ENCODE measurements around the gene TRIM14. TPM values are rescaled to one million over a fixed set of nuclear protein-coding genes. Genes with fewer than 3 reads are reported as not detected.
A peak's percentile ranks its signal among the peaks of the same experiment; 100 is the strongest.

The TRIM14 gene
- total and polyA plus RNA-seq, 4 experiments from 2014 or later: 41.4 to 86.2 (median 85.4) TPM

- H3K4me1 Mint-ChIP-seq: peaks cover 0 to 18% (median 4%) of the 10 kb centered on the region in 4 donors
- H3K27ac ChIP-seq (ENCODE audit: low read depth, low read length): no peak overlapping the region
- H3K4me3 Mint-ChIP-seq: no peak overlapping the region
- intact Hi-C loops (cut with micrococcal nuclease): no loop called here
- no peak for DNase-seq
- H3K36me3 ChIP-seq (ENCODE audit: insufficient read depth, low read length): peaks cover 3% of the 10 kb centered on the region
- ChIA-PET POLR2A (ENCODE audit: partially characterized antibody) (interaction anchor here (2.6 kb wide), 1 partner anchor 114 kb away, joined by 8 read pairs; the partner anchor contains the start of gene TBC1D2), CTCF (ENCODE audit: partially characterized antibody) (interaction anchor here (1.4 kb wide), 1 partner anchor 68 kb away, joined by 4 read pairs; no protein-coding TSS in a partner anchor)
- no peak overlapping the region for H3K4me3 ChIP-seq (ENCODE audit: low read length in 2 of 2)
- no peaks in the 10 kb centered on the region for H3K9me3 Mint-ChIP-seq
- no peaks in the 10 kb centered on the region for H3K27me3 Mint-ChIP-seq
- peaks cover 6 to 17% of the 10 kb centered on the region in 2 donors for H3K36me3 Mint-ChIP-seq
- H3K27ac Mint-ChIP-seq: peak overlapping the region in 1 of 7 donors; percentile 57
- H3K4me1 ChIP-seq (ENCODE audit: insufficient read depth, low read length): no peaks in the 10 kb centered on the region
- H3K9me3 ChIP-seq (ENCODE audit: control insufficient read depth in 1 of 2, low read length in 2 of 2): no peaks in the 10 kb centered on the region
- H3K27me3 ChIP-seq (ENCODE audit: insufficient read depth, low read length): no peaks in the 10 kb centered on the region
Observed at GRCh38 chr9:98142182-98142907, 23.3 kb upstream of the TRIM14 start.

- Histone ChIP-seq H3K36me3 (ENCODE audit: insufficient read depth, low read length) (peaks cover 3% of the 10 kb centered on the region), H3K4me1 (ENCODE audit: insufficient read depth, low read length) (no peaks in the 10 kb centered on the region), H3K4me3 (ENCODE audit: low read length in 2 of 2) (no peak overlapping the region), H3K27me3 (ENCODE audit: insufficient read depth, low read length) (no peaks in the 10 kb centered on the region), H3K9me3 (ENCODE audit: control insufficient read depth in 1 of 2, low read length in 2 of 2) (no peaks in the 10 kb centered on the region), H3K27ac (ENCODE audit: low read depth, low read length) (no peak overlapping the region)
- Mint-ChIP-seq H3K27ac (peak overlapping the region in 1 of 7 donors; percentile 4), H3K9me3 (no peaks in the 10 kb centered on the region), H3K36me3 (peaks cover 6 to 25% of the 10 kb centered on the region in 2 donors), H3K27me3 (no peaks in the 10 kb centered on the region), H3K4me1 (peaks cover 0 to 14% (median 0%) of the 10 kb centered on the region in 4 donors), H3K4me3 (no peak overlapping the region)
- intact Hi-C loops (cut with micrococcal nuclease): no loop called here
- no peak for DNase-seq
- ChIA-PET POLR2A (ENCODE audit: partially characterized antibody) (interaction anchor here (0.6 kb wide), 1 partner anchor 15 kb away, joined by 3 read pairs; no protein-coding TSS in a partner anchor), CTCF (ENCODE audit: partially characterized antibody) (no interaction called here)
Observed at GRCh38 chr9:98140503-98140902, 21.5 kb upstream of the TRIM14 start.

DNA sequence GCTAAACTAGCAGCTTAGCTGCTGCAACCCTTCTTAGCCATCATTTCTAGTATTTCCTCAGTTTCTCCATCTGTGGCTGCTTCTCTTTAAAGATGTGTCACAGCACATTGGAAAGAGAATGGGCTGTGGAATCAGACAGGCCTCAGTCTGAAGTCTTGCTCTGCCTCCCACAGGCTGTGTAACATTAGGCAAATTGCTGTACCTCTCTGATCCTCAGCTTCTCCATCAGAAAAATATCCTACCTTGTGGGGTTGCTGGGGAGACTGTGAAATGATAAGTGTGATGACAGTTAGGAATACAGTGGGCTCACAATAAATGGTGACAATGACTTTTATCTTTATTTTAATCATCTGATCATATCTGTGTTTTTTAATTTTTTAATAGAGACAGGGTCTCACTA, 17.5 kb upstream of the TRIM14 start:
- Histone ChIP-seq H3K4me3 (ENCODE audit: low read length in 2 of 2) (no peak overlapping the region), H3K27ac (ENCODE audit: low read depth, low read length) (no peak overlapping the region), H3K9me3 (ENCODE audit: control insufficient read depth in 1 of 2, low read length in 2 of 2) (no peaks in the 10 kb centered on the region), H3K27me3 (ENCODE audit: insufficient read depth, low read length) (no peaks in the 10 kb centered on the region), H3K4me1 (ENCODE audit: insufficient read depth, low read length) (no peaks in the 10 kb centered on the region), H3K36me3 (ENCODE audit: insufficient read depth, low read length) (peaks cover 14% of the 10 kb centered on the region)
- Mint-ChIP-seq H3K27ac (peak overlapping the region in 4 of 7 donors; percentile 25 to 78 (median 52)), H3K4me1 (no peaks in the 10 kb centered on the region), H3K27me3 (no peaks in the 10 kb centered on the region), H3K9me3 (no peaks in the 10 kb centered on the region), H3K36me3 (peaks cover 16 to 42% of the 10 kb centered on the region in 2 donors), H3K4me3 (no peak overlapping the region)
- intact Hi-C loops (cut with micrococcal nuclease): no loop called here
- POLR2A ChIA-PET (ENCODE audit: partially characterized antibody): no interaction called here
- CTCF ChIA-PET (ENCODE audit: partially characterized antibody): no interaction called here
- DNase-seq: no peak

GRCh38 chr9:98135938-98136337, 16.9 kb upstream of the TRIM14 start:
- CTCF ChIA-PET (ENCODE audit: partially characterized antibody): no interaction called here
- H3K27me3 ChIP-seq (ENCODE audit: insufficient read depth, low read length): no peaks in the 10 kb centered on the region
- peak overlapping the region in 2 of 7 donors; percentile 62 to 78 for H3K27ac Mint-ChIP-seq
- no peaks in the 10 kb centered on the region for H3K4me1 Mint-ChIP-seq
- peaks cover 14% of the 10 kb centered on the region for H3K36me3 ChIP-seq (ENCODE audit: insufficient read depth, low read length)
- DNase-seq: no peak
- H3K4me3 Mint-ChIP-seq: no peak overlapping the region
- no peaks in the 10 kb centered on the region for H3K9me3 ChIP-seq (ENCODE audit: control insufficient read depth in 1 of 2, low read length in 2 of 2)
- no peaks in the 10 kb centered on the region for H3K4me1 ChIP-seq (ENCODE audit: insufficient read depth, low read length)
- POLR2A ChIA-PET (ENCODE audit: partially characterized antibody): no interaction called here
- intact Hi-C loops (cut with micrococcal nuclease): no loop called here
- no peak overlapping the region for H3K4me3 ChIP-seq (ENCODE audit: low read length in 2 of 2)
- no peaks in the 10 kb centered on the region for H3K9me3 Mint-ChIP-seq
- H3K36me3 Mint-ChIP-seq: peaks cover 17 to 45% of the 10 kb centered on the region in 2 donors
- no peaks in the 10 kb centered on the region for H3K27me3 Mint-ChIP-seq
- H3K27ac ChIP-seq (ENCODE audit: low read depth, low read length): no peak overlapping the region

DNA sequence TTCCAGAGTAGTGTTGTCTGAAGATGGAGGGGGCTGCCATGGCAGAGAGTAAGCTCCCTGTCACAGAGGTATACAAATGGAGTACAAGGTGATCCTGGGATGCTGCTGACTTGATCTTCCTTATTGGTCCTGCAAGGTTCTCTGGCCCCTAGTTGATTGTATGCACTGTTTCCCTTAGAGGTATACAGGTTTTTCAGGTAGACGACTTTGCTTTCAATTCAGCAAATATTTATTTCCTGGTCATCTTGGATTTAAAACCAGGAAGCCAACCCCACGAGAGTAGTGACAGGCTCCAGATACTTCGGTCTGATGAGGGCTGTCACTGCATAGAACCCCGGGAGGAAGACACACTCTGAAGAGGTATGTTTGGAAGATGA, 16.5 kb upstream of the TRIM14 start:
- Mint-ChIP-seq H3K4me3 (no peak overlapping the region), H3K4me1 (no peaks in the 10 kb centered on the region), H3K36me3 (peaks cover 17 to 48% of the 10 kb centered on the region in 2 donors), H3K27ac (peak overlapping the region in 4 of 7 donors; percentile 48 to 81 (median 60)), H3K27me3 (no peaks in the 10 kb centered on the region), H3K9me3 (no peaks in the 10 kb centered on the region)
- no peaks in the 10 kb centered on the region for H3K4me1 ChIP-seq (ENCODE audit: insufficient read depth, low read length)
- ChIA-PET CTCF (ENCODE audit: partially characterized antibody) (no interaction called here), POLR2A (ENCODE audit: partially characterized antibody) (no interaction called here)
- no peak overlapping the region for H3K4me3 ChIP-seq (ENCODE audit: low read length in 2 of 2)
- H3K27me3 ChIP-seq (ENCODE audit: insufficient read depth, low read length): no peaks in the 10 kb centered on the region
- no peak overlapping the region for H3K27ac ChIP-seq (ENCODE audit: low read depth, low read length)
- no peaks in the 10 kb centered on the region for H3K9me3 ChIP-seq (ENCODE audit: control insufficient read depth in 1 of 2, low read length in 2 of 2)
- H3K36me3 ChIP-seq (ENCODE audit: insufficient read depth, low read length): peaks cover 14% of the 10 kb centered on the region
- intact Hi-C loops (cut with micrococcal nuclease): no loop called here
- DNase-seq: no peak

- Histone ChIP-seq H3K27ac (ENCODE audit: low read depth, low read length) (no peak overlapping the region), H3K9me3 (ENCODE audit: control insufficient read depth in 1 of 2, low read length in 2 of 2) (no peaks in the 10 kb centered on the region), H3K36me3 (ENCODE audit: insufficient read depth, low read length) (peaks cover 17% of the 10 kb centered on the region), H3K4me1 (ENCODE audit: insufficient read depth, low read length) (no peaks in the 10 kb centered on the region), H3K4me3 (ENCODE audit: low read length in 2 of 2) (no peak overlapping the region), H3K27me3 (ENCODE audit: insufficient read depth, low read length) (no peaks in the 10 kb centered on the region)
- peaks cover 17 to 51% of the 10 kb centered on the region in 2 donors for H3K36me3 Mint-ChIP-seq
- H3K27ac Mint-ChIP-seq: peak overlapping the region in 4 of 7 donors; percentile 8 to 81 (median 54)
- intact Hi-C loops (cut with micrococcal nuclease): no loop called here
- no peak for DNase-seq
- no peaks in the 10 kb centered on the region for H3K4me1 Mint-ChIP-seq
- CTCF ChIA-PET (ENCODE audit: partially characterized antibody): no interaction called here
- POLR2A ChIA-PET (ENCODE audit: partially characterized antibody): no interaction called here
- no peaks in the 10 kb centered on the region for H3K9me3 Mint-ChIP-seq
- no peaks in the 10 kb centered on the region for H3K27me3 Mint-ChIP-seq
- no peak overlapping the region for H3K4me3 Mint-ChIP-seq
Observed at GRCh38 chr9:98134702-98135557, 15.9 kb upstream of the TRIM14 start.

All from CD4-positive, alpha-beta memory T cell (primary cell).